ENCODE results near the gene VASH1. TPM values are rescaled to one million over a fixed set of nuclear protein-coding genes. Genes with fewer than 3 reads are reported as not detected.

The VASH1 gene
- polyA plus RNA-seq, 1 experiment, result 5.0 TPM

- DNase-seq (ENCODE audit: low read depth, low spot score), result no peak
- peak overlapping the region; percentile 31 for H3K4me3 ChIP-seq (ENCODE audit: low read depth, low read length)
- TF ChIP-seq, protein P1, sequence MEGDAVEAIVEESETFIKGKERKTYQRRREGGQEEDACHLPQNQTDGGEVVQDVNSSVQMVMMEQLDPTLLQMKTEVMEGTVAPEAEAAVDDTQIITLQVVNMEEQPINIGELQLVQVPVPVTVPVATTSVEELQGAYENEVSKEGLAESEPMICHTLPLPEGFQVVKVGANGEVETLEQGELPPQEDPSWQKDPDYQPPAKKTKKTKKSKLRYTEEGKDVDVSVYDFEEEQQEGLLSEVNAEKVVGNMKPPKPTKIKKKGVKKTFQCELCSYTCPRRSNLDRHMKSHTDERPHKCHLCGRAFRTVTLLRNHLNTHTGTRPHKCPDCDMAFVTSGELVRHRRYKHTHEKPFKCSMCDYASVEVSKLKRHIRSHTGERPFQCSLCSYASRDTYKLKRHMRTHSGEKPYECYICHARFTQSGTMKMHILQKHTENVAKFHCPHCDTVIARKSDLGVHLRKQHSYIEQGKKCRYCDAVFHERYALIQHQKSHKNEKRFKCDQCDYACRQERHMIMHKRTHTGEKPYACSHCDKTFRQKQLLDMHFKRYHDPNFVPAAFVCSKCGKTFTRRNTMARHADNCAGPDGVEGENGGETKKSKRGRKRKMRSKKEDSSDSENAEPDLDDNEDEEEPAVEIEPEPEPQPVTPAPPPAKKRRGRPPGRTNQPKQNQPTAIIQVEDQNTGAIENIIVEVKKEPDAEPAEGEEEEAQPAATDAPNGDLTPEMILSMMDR (IDR thresholded peaks at IDR 0.05; ENCODE audit: low read depth, low read length), result no peak
- peaks cover 28% of the 10 kb centered on the region for H3K27me3 ChIP-seq (ENCODE audit: control insufficient read depth, insufficient read depth, low read length)
- no peaks in the 10 kb centered on the region for H3K9me3 ChIP-seq (ENCODE audit: control insufficient read depth, insufficient read depth, low read length)
- POLR2A ChIA-PET, result no interaction called here
- CTCF ChIA-PET, result no interaction called here
- H3K27ac ChIP-seq (ENCODE audit: low read depth, low read length), result no peak overlapping the region
Observed at GRCh38 chr14:76827696-76828296, 66.5 kb downstream of the VASH1 start.

DNA sequence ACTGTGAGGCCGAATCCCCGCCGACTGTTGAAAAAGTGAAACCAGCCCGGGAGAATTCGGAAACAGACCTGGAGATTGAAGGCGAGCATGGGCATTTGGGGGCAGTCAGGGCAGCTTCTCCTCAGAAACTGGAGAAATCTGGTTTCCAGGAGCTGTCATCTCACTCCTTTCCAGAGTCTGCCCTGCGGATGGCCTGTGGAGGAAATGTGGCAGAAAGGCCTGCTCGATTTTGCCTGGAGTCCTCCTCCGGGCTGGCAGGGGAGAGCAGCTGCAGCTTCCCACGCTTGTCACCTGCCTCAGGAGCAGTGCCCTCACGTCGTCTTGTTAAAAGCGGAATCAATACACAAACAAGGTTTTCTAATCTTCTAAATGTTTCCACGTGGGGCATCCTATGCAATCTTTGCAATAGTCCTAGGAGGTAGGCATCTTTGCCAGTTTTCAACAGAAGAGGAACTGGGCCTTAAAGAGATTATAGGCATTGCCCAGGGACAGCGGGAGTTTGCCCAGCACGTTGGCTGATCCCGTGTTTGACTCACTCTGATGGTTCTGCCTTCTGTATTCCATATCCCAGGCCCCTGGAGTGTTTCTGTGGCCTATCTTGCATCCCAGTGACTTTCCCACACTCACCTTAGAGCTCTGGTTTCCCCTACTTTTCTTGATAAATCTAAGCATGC, 67.2 kb downstream of the VASH1 start:
- TF ChIP-seq, protein P1 (IDR thresholded peaks at IDR 0.05; ENCODE audit: low read depth, low read length), result no peak
- ChIA-PET CTCF (interaction anchor here (1.0 kb wide), 1 partner anchor 119 kb away, joined by 3 read pairs; no protein-coding TSS in a partner anchor), POLR2A (interaction anchor here (1.1 kb wide), 1 partner anchor 141 kb away, joined by 4 read pairs; no protein-coding TSS in a partner anchor)
- Histone ChIP-seq H3K27ac (ENCODE audit: low read depth, low read length) (no peak overlapping the region), H3K27me3 (ENCODE audit: control insufficient read depth, insufficient read depth, low read length) (peaks cover 28% of the 10 kb centered on the region), H3K9me3 (ENCODE audit: control insufficient read depth, insufficient read depth, low read length) (no peaks in the 10 kb centered on the region), H3K4me3 (ENCODE audit: low read depth, low read length) (peak overlapping the region; percentile 31)
- no peak for DNase-seq (ENCODE audit: low read depth, low spot score)

- ChIA-PET CTCF (interaction anchor here (1.0 kb wide), 1 partner anchor 119 kb away, joined by 3 read pairs; no protein-coding TSS in a partner anchor), POLR2A (interaction anchor here (1.1 kb wide), 1 partner anchor 141 kb away, joined by 4 read pairs; no protein-coding TSS in a partner anchor)
- Histone ChIP-seq H3K9me3 (ENCODE audit: control insufficient read depth, insufficient read depth, low read length) (no peaks in the 10 kb centered on the region), H3K27me3 (ENCODE audit: control insufficient read depth, insufficient read depth, low read length) (peaks cover 28% of the 10 kb centered on the region), H3K4me3 (ENCODE audit: low read depth, low read length) (no peak overlapping the region), H3K27ac (ENCODE audit: low read depth, low read length) (no peak overlapping the region)
- TF ChIP-seq, protein P1 (IDR thresholded peaks at IDR 0.05; ENCODE audit: low read depth, low read length), result no peak
- no peak for DNase-seq (ENCODE audit: low read depth, low spot score)
Observed at GRCh38 chr14:76829013-76829365, 67.7 kb downstream of the VASH1 start.

- CTCF ChIA-PET, result no interaction called here
- POLR2A ChIA-PET, result interaction anchor here (1.1 kb wide), 1 partner anchor 140 kb away, joined by 4 read pairs; no protein-coding TSS in a partner anchor
- TF ChIP-seq, protein P1 (IDR thresholded peaks at IDR 0.05; ENCODE audit: low read depth, low read length), result no peak
- Histone ChIP-seq H3K4me3 (ENCODE audit: low read depth, low read length) (no peak overlapping the region), H3K27me3 (ENCODE audit: control insufficient read depth, insufficient read depth, low read length) (peaks cover 33% of the 10 kb centered on the region), H3K27ac (ENCODE audit: low read depth, low read length) (no peak overlapping the region), H3K9me3 (ENCODE audit: control insufficient read depth, insufficient read depth, low read length) (no peaks in the 10 kb centered on the region)
- DNase-seq (ENCODE audit: low read depth, low spot score), result no peak
Observed at GRCh38 chr14:76829650-76830421, 68.6 kb downstream of the VASH1 start.

Data from AG04450 (cell line).